ENCODE data around the gene ATP11A.
A peak's percentile ranks its signal among the peaks of the same experiment; 100 is the strongest.
"Not testable (repeated sequence)": the region's sequence is repeated elsewhere in the genome, so short reads cannot be mapped to it uniquely, and the experiment has no call there.

Gene ATP11A

GRCh38 chr13:112670864-112671263, 19.0 kb upstream of the ATP11A start:
- no peak for DNase-seq (ENCODE audit: low read depth in 2 of 2)

DNA sequence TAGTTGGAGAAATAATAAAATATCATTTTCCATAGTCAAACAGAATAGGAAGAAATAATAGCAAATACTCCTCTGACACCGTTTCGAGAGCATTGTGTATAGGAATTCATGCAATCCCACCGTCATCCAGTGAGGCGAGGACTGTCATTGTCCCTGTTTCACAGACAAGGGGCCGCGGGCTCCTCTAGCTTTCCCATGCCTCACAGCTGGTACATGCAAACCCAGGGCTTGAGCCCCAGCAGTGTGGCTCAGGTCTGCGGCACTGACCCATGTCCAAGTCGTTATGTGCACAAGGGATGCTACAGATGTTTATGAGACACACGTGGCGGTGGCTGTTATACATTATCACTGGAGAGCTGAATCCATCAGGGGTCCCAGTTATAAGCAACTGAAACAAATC, 18.5 kb upstream of the ATP11A start:
- no peak for DNase-seq (ENCODE audit: low read depth in 2 of 2)

GRCh38 chr13:112672651-112673284, 17.1 kb upstream of the ATP11A start:
- DNase-seq (ENCODE audit: low read depth in 2 of 2): no peak

DNA sequence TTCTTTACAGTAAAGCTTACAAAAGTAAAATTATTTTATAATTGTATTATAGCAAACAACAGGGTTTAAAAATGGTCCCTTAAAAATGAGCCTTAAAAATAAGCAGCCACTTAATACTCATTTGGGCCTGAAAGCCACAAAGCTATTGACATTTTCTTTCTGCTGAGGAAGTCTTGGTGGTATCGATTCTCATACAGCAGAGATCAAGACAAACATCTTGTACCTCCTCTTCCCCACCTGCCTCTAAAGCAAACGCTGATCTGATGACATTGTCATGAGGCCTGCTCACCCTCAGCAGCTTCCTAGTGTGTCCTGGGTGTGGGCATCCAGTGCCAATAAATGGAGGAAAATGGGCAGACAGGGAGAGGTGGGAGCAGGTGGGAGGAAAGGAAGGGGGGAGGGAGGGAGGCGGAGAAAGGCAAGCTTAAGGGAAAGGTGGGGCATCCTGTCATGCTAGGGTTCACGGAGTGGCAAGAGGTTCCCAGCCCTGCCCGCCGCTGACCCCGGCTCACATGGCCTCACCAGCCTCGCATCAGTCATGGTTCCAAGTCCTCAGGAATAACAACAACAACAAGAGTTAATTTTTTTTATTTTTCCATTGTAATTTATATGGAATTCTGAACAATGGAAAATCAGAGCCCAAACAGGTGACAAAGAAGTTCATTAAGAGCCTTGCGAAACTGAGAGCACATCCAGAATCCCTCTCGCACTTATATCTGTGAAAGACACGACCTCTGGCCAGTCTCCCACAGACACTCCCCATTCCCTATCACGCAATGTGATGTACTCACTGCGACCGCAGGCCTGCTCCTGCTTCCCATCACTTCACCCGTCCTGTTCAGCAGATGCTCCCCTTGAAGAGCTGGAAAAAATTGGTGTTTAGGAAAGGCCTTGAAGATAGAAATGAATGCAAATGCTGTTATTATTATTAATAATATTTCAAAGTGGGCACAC, 15.1 kb upstream of the ATP11A start:
- no peak for DNase-seq (ENCODE audit: low read depth in 2 of 2)

GRCh38 chr13:112675366-112675756, 14.5 kb upstream of the ATP11A start:
- DNase-seq (ENCODE audit: low read depth in 2 of 2): no peak

DNA sequence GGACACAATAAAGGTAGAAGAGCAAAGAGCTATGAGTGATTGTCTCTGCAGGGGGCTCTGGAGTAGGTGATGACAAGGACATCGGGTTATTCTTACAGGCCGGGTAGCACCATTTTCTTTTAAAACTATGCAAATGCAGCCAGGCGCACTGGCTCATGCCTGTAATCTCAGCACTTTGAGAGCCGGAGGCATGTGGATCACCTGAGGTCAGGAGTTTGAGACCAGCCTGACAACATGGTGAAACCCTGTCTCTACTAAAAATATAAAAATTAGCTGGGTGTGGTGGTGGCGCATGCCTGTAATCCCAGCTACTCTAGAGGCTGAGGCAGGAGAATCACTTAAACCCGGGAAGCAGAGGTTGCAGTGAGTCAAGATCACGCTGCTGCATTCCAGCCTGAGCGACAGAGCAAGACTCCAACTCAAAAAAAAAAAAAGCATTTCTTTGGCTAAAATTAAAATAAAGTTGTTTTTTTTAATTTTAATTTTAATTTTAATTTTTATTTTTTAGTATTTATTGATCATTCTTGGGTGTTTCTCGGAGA, 12.3 kb upstream of the ATP11A start:
- not testable (repeated sequence) for DNase-seq (ENCODE audit: low read depth in 2 of 2)

DNA sequence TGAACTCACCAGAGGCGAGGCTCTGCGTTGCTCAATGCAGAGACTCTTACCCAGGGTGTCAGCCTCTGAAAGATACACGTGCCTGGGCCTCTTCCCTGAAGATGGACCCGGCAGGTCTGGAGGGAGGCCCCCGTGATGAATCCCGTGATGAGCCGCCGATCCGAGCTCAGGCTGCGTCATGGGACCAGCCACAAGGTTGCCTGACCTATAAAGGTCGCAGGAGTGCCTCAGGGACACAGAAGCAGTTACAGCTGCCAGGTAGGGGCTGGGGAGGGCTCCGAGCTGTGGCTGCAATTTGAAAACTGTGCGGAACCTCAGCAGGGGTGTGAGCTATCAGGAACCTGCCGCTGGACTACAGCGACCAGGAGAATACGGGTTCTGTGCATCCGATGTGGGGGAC, 10.5 kb upstream of the ATP11A start:
- DNase-seq (ENCODE audit: low read depth in 2 of 2): no peak

- DNase-seq (ENCODE audit: low read depth in 2 of 2): no peak
Observed at GRCh38 chr13:112679932-112680677, 9.7 kb upstream of the ATP11A start.

GRCh38 chr13:112680741-112681360, 9.0 kb upstream of the ATP11A start:
- no peak for DNase-seq (ENCODE audit: low read depth in 2 of 2)

GRCh38 chr13:112683581-112683980, 6.3 kb upstream of the ATP11A start:
- no peak for DNase-seq (ENCODE audit: low read depth in 2 of 2)

- DNase-seq (ENCODE audit: low read depth in 2 of 2): no peak
Observed at GRCh38 chr13:112684071-112684845, 5.6 kb upstream of the ATP11A start.

GRCh38 chr13:112685189-112685805, 4.5 kb upstream of the ATP11A start:
- DNase-seq (ENCODE audit: low read depth in 2 of 2): not testable (repeated sequence)

DNA sequence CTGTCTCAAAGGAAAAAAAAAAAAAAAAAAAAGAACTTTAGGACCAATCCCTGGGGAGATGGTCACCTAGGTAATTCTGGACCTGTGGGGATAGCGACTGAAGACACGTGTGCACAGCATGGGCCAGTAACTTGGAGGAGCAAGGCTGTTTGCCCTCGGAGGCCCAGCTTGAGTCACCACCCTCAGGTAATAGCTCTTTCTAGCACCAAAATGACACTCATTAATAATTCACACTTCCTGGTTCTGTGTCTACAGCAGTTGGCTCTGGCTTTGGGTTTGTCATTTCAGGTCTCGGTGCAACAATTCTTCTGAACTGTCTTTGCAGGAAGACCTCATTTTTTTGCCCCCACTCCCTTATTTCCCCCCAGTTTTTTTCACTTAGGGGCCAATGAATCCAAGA, 3.9 kb upstream of the ATP11A start:
- no peak for DNase-seq (ENCODE audit: low read depth in 2 of 2)

GRCh38 chr13:112686364-112686763, 3.5 kb upstream of the ATP11A start:
- no peak for DNase-seq (ENCODE audit: low read depth in 2 of 2)

DNA sequence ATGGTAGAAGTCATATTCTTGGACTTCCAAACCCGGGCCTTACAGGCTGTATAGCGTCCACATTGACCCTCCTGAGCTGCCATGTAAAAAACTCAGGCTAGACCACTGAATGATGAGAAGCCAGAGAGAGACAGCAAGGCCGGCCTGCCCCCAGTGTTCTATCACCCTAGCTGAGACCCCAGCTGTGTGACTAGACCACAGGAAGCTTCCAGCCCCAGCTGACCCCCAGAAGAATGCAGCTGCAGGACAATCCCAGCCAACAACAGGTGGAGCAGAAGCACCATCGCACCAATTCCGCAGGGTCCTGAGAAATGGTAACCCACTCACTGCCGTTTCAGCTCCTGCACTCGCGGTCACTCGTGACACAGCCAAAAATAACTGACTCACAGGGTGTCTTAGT, 2.9 kb upstream of the ATP11A start:
- DNase-seq (ENCODE audit: low read depth in 2 of 2): no peak

GRCh38 chr13:112687836-112688559, 1.8 kb upstream of the ATP11A start:
- DNase-seq (ENCODE audit: low read depth in 2 of 2): no peak

- DNase-seq (ENCODE audit: low read depth in 2 of 2): peak; percentile 61 to 72
Observed at GRCh38 chr13:112688560-112689302, 1.1 kb upstream of the ATP11A start.

- no peak for DNase-seq (ENCODE audit: low read depth in 2 of 2)
Observed at GRCh38 chr13:112690283-112690929, 568 bp downstream of the ATP11A start.

DNA sequence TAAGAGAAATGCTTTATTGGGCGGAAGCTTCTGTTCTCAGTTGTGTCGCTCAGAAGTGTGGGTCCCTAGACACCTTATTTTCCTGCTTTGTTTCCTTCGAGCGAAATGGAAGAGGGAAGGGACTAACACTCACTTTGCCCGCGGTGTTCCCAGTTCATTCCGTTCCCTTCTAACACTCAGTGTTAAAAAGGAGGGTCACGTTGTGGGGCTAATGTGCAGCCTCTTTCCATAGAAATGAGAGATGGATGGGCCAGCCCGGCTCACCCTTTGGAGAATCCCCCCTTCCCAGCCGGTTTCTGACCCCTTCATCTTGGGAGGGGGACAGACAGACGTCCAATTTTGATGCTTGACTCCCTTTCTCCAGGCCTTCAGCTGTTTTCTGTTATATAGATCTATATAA, 2.3 kb downstream of the ATP11A start:
- no peak for DNase-seq (ENCODE audit: low read depth in 2 of 2)
